NCI-H1436 treated with DMSO at 0.1 percent for 48 hours (cell line): ENCODE results near the gene SLC25A6.
"Not testable (repeated sequence)": the region's sequence is repeated elsewhere in the genome, so short reads cannot be mapped to it uniquely, and the experiment has no call there.

Source experiments
- DNase-seq: peaks from one replicate; lab custom pipeline; 2025; lab: John Stamatoyannopoulos, UW

SLC25A6 gene

DNA sequence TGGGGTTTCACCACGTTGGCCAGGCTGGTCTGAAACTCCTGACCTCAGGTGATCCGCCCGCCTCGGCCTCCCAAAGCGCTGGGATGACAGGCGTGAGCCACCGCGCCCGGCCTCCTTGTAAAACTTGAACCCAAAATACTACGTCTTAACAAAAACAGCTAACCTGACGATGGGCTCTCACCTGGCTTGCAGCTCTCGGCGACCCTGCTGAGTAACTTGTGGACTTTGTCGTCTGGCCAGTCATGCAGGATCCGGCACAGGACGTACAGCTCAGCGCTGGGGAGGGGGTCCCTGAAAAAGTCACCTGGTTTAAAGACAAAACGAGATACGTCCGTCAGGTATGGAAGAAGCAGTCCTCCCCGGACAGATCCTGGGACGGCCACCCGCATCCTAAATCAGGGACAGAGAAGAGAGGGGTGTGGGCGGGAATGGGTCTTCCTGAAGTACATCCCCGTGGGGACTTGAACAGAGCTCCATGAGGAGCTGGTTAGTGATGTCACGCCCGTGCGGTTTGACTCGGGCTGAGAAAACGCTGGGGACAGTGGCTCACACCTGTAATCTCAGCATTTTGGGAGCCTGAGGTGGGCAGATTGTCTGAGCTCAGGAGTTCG lies 20.7 kb upstream of the SLC25A6 start:
- DNase-seq = no peak

DNA sequence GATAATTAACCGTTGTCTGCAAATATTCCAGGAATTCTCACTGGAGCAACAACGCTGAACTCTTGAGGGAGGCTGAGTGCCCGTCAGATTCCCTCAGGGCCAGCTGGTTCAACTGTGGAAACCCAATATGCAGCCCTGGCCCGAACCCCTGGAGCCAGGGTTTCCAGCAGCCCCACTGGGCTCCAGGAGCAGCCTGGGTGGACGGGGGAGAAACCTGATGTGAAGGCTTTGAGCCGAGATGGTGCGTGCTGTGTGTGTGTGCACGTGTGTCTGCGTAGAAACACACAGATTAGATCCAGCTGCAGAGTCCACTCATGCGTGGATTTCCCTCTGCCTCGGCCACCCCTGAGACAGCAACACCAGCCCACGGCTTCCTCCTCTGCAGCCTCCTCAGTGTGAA lies 19.4 kb upstream of the SLC25A6 start:
- no peak for DNase-seq

DNA sequence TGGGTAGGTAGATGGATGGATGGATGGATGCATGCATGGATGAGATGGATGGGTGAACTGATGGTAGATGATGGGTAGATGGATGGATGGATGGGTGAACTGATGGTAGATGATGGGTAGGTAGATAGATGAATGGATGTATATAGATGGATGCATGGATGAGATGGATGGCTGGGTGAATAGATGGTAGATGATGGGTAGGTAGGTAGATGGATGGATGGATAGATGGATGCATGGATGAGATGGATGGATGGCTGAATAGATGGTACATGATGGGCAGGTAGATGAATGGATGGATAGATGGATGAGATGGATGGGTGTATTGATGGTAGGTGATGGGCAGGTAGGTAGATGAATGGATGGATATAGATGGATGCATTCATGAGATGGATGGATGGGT lies 15.1 kb upstream of the SLC25A6 start:
- DNase-seq = no peak

- DNase-seq = not testable (repeated sequence)
These were observed 13.9 kb upstream of the SLC25A6 start for GRCh38 chrX:1405769-1406168.

- DNase-seq = not testable (repeated sequence)
These were observed 12.0 kb upstream of the SLC25A6 start for GRCh38 chrX:1403867-1404266.

DNA sequence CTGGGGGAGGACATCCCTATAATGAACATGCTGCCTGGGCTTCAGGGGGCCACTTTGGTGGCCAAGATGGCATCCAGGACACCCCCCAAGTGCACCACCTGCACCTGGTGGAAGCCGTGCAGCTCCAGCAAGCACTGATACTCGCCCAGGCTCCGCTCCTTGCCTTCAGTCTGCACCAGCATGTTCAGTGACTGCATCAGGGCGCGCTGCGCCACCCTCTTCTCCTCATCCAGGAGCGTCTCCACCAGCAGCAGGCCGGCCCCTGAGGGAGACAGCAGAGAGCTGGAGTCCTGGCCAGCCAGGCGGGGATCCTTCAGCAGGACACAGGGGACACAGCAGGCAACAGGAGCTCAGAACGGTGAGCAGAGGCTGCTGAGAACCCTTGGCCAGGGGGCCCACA lies 11.3 kb upstream of the SLC25A6 start:
- DNase-seq = no peak

DNA sequence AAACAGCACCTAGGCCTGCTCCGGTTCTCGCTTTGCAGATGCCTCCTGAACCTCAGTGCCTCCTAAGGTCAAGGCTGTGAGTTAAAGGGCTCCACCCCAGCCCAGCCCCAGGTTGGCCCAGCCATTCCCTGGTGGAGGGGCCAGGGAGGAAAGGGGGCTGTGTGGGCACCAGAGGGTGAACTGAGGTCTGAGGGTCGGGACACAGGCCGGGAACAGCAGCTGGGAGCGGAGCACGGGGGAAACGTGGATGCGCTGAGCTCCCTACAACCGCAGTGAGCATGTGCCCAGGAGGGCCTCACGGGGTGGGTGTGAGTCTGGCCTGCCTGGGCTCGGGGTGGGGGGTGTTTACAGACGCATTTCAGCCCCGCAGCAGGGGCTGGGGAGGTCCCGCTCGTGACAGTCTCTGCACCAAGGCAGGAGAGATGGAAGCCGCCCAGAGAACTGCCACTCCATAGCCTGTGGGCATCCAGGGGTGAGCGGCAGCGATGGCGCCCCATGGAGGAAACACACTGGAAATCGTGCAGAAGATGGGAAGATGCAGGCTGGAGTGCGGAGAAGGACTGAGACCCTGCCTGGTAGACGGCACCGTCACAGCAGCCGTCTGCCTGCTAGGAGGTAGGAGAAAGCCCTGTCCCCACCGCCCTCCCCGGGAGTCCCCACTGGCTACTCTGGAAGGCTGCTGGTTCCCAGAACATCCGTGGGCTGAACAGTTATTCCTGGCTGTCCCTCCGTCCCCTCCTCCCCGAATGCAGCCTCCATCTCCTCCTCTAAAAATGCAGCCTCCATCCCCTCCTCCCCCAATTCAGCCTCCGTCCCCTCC lies 9.9 kb upstream of the SLC25A6 start:
- no peak for DNase-seq

DNA sequence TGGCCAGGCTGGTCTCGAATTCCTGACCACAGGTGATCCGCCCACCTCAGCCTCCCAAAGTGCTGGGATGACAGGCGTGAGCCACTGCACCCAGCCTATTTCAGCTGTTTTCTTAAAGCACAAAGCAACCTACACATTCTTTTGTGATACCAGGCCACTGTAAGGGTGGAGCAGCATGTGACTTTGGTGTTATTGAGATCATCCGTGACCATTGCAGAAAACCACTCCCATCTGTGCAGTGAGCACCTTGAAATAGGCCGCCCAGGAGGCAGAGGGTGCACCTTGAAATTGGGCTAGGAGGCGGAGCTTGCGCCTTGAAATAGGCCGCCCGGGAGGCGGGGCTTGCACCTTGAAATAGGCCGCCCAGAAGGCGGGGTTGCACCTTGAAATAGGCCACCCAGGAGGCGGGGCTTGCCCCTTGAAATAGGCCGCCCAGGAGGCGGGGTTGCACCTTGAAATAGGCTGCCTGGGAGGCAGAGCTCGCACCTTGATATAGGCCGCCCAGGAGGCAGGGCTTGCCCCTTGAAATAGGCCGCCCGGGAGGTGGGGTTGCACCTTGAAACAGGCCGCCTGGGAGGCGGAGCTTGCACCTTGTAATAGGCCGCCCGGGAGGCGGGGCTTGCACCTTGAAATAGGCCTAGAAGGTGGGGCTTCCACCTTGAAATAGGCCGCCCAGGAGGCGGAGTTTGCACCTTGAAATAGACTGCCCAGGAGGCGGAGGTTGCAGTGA lies 9.0 kb upstream of the SLC25A6 start:
- DNase-seq = no peak

GRCh38 chrX:1400049-1400448 lies 8.1 kb upstream of the SLC25A6 start:
- no peak for DNase-seq

DNA sequence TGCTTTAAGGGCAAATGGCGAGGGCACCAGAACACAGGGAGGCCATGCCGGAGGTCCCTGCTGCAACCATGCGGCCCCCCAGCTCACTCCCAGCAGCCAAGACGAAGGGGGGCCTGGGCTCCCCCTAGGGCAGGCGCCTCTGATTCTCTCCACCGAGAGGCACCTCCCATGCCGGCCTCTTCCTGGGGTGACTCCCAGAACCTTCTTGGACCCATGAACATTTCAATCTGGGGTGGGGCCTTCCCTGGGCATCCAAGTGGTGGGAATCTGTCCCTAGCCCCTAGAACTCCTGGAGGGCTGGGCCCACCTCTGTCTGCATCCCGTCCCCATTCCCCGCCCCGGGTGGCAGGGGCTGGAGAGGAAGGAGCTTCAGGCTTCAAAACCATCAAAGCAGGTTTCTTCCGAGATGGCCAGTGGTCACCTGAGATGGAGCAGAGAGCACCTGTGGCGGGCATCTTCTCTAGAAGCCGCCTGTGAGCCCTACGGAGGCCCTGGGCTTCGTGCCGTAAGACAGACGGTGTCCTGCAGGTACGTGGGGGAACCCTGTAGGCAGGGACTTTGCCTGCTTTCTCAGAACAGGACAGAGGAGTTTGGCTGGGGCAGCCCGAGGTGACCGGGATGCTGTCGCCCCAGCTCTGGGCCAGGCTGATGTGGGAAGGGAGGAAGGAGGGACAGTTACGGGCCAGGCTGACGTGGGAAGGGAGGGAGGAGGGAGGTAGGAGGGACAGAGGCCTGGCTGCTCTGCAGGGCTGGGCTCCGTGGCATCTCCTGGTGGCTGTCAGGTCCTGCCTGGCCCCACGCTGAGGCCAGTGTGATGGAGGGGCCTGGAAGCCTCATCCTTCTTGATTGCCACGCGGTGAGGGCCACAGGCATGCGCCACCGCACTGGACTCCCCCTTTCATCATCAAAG lies 6.8 kb upstream of the SLC25A6 start:
- DNase-seq = no peak

DNA sequence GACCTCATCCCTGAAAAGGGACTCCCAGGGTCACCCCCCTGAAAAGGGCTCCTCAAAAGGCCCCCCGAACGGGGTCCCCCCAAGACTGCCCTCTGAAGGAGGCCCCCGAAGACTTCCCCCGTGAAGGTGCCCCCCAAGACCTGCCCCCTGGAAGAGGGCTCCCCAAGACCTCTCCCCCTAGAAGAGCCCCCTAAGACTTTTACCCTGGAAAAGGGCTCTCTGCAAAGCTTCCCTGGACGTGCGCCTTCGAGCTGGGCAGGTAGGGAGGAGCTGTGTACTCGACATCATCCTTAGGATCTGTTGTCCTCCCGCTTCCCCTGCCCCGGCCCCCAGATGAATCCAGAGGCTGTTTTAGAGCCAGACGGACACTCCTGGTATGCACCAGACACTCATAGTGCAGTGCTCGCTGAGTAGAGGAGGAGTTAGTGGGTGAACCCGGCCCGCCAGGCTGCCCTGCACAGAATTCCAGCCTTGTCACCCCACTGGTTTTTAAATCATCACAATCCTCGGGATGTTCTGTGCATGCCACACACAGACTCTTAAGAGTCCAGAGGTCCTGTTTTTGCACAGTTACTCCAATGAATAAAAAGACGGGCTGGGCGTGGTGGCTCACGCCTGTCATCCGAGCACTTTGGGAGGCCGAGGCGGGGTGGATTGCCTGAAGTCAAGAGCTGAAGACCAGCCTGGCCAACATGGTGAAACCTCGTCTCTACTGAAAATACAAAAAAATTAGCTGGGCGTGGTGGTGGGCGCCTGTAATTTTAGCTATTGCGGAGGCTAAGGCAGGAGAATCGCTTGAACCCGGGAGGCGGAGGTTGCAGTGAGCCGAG lies 5.7 kb upstream of the SLC25A6 start:
- DNase-seq = no peak

GRCh38 chrX:1397001-1397400 lies 5.1 kb upstream of the SLC25A6 start:
- no peak for DNase-seq

- no peak for DNase-seq
These were observed 3.8 kb upstream of the SLC25A6 start for GRCh38 chrX:1395646-1396216.

GRCh38 chrX:1394731-1395501 lies 3.0 kb upstream of the SLC25A6 start:
- DNase-seq = no peak

GRCh38 chrX:1393871-1394615 lies 2.1 kb upstream of the SLC25A6 start:
- no peak for DNase-seq

- DNase-seq = no peak
These were observed 609 bp upstream of the SLC25A6 start for GRCh38 chrX:1392376-1393068.

DNA sequence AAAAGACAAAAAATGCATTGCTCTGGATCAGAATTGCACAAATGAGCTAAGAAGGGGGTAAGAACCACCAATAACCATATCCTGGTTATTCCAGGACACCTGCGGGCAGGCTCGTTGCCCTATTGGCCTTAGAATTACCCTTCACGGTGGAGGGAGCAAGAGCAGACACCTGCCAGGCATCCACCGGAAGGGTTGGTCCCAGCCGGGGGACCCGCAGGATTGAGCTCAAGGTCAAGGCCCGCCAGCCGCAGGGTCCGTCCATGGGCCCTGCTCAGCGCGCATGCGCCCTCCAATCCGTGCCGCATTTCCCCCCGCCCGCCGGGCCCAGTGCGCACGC lies 575 bp downstream of the SLC25A6 start:
- DNase-seq = no peak

GRCh38 chrX:1390621-1391369 lies 1.1 kb downstream of the SLC25A6 start:
- DNase-seq = no peak
